NOMO-1 treated with dmso at 0.1 percent for 144 hours (cell line): ENCODE results near the gene UROC1.

Experiments
- DNase-seq: peaks from one replicate; lab custom pipeline; 2025; ENCODE audit not compliant: unreplicated experiment; lab: John Stamatoyannopoulos, UW

Gene UROC1

GRCh38 chr3:126481808-126482502 is 35.6 kb downstream of the UROC1 start:
- no peak for DNase-seq

GRCh38 chr3:126480861-126481260 is 36.7 kb downstream of the UROC1 start:
- no peak for DNase-seq

GRCh38 chr3:126480206-126480605 is 37.4 kb downstream of the UROC1 start:
- DNase-seq, result no peak

DNA sequence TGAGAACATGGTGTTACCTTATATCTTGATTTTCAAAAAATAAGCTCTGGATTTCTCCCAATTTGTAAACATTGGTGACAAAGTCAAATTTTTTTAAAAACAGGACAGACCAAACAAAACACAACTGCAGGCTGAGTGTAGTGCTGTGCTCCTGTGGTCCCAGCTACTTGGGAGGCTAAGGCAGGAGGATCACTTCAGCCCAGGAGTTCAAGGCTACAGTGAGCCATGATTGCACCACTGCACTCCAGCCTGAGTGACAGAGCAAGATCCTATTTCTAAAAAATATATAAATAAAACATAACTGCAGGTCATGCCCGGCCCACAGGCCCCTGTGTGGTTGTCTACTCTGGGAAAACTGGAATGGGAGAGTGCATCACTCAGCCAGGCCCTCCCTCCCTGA is 37.9 kb downstream of the UROC1 start:
- DNase-seq, result no peak

DNA sequence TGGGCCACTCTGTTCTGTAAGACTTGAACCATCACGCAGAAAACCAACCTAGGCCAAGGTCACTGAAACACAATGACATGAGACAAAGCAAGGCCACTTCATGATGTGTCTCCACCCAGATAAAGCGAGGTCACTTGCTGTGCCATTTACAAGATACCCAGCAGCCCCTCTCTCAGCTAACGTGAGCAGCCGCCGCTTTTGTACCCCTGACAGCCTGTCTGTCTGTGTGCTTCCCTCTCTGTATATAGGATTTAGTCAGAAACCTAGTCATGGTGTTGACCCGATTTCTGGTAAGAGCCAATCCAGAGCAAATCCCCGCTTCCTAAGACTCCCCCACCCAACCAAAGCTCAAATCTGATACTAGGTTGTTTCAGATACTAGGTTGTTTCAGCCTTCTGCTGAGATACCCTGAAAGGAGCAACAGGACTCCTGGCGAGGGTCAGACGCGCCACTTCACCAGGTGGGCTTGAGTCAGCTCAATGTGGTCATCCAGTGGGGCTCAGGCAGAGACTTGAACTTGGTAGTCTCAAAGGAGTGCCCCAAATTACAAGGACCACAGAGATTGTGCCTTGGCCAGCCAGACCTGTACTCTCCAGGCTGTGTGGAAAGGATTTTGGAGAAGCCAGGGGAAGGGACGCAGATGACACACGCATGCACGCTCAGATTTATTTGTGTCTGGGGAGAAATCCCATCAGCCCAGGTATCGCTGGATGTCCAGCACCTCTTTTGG is 38.8 kb downstream of the UROC1 start:
- DNase-seq, result no peak

DNA sequence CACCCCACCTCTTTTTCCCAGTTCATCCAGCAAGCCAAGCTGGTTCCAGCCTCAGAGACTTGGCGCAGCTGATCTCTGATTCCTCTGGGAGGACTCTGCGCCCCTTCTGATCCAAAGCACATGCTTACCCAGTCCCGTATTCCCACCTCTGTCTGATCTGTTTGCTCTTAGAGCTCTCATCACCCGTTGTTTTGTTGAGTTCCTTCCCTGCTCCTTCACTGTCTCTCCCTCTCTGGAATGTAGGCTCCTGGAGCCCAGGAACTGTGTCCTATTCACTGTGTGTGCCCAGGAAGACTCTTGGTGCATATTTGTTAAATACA is 40.6 kb downstream of the UROC1 start:
- DNase-seq, result no peak

DNA sequence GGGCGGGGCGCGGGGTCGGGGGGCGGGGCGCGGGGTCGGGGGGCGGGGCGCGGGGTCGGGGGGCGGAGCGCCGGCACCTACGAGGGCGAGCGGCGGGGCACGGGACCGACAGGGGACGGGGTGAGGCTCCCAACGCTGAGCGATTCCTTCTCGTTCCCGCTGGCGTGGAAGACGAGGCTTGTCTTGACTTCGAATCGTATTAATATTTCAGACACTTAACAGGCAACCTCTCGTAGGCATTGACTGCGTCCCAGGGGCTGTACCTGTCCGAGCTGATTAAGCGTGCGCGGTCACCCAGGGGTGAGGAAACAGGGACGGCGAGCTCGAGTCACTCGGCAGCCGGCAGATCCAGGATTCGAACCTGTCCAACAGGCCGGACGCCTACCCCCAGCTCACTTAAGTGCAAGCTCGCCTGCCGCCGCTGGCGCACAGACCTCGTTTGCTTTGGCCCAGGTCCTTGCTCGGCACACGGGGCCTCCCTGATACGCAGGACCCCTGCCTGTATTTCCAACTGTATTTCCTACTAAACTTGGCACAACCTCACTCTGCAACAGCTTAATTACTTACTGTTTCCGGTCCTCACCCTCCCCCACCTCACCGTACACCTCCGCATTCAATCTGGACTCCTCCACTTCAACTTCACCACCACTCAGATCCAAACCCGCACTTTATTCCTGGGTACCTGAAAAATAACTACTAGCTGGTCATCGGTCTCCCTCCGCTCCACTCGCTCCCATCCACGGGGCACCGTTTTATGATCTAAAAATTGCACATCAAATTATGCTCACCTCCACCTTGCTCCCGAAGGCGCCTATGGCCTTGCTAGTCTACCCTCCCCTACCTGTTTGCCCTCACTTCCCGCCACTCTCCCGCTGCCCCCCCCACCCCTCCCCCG is 41.2 kb downstream of the UROC1 start:
- DNase-seq, result no peak

DNA sequence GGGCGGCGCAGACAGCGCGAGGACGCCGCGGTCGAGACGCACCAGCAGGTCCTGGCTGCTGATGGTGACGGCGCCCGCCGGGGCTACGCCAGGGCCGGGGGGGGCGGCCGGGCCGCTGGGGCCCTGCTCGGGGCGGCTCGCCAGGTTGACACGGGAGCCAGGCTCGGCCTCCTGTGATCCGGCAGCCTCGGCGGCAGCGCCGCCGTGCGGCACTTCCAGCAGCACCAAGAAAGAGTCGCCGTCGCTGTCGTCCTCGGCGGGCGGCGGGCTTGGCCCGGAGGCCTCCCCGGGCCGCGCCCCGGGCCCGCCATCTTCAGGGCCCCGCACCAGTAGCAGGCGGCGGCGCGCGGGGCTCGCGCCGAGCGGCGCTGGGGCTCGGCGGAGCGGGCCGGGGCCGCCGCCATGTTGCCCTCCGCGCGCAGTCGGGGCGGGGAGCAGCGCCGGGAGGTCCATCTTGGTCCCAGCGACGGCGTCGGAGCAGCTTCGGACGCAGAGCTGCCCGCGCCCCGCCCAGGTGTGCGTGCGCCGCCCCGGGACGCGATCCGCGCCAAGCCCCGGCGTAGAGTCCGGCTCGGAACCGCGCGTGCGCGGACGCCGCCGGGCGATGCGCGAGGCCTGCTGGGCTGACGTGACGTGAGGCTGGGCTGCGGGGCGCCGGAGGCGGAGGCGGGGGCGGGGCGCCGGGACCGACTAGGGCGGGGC is 42.0 kb downstream of the UROC1 start, which contains the start of gene ZXDC:
ZXDC (minus strand) TSS at position 479 of the 702 bp plus-strand sequence; CDS start at position 453, 26 bp downstream.
- peak; percentile 84 for DNase-seq

DNA sequence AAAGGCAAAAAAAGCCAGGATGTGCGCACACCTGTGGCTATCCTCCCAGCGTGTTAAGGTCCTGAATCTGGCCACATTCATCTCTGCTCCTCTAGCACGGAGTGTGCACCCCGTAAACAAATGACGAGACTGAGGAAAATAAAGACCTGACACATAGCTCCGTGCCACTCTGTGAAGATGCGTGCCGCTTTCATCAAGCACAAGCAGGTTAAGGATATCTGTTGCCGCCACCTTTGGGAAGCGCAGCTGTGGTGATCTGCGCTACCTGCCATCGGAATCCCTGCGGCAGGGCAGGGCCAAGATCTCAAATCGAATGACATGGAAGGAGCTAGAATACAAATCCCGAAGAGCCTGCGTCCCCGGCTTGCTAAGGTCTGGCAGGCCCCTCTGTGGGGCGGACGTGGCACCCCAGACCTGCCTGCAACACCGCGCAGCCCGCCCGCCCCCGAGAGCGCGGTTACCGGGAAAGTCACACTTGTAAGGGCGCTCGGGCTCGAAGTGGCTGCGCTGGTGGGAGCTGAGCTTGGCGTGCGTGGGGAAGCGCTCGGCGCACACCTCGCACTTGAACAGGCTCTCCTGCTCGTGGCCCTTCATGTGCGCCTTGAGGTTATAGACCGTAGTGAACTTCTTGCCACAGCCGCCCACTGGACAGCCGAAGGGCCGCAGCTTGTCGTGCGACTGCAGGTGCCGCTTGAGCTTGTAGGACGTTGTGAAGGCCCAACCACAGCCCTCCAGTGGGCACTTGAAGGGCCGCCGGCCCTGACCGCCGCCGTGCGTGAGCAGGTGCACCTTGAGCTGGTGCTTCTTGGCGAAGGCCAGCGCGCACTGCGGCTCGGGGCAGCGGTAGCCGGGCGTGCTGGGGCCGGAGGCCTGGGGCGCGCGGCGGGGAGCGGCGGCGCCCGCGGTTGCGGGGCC is 42.8 kb downstream of the UROC1 start:
- no peak for DNase-seq

- no peak for DNase-seq
Measured at GRCh38 chr3:126473292-126474168, 44.0 kb downstream of the UROC1 start.

GRCh38 chr3:126472277-126473006 is 45.1 kb downstream of the UROC1 start:
- DNase-seq, result peak; percentile 97

- no peak for DNase-seq
Measured at GRCh38 chr3:126469479-126469878, 48.1 kb downstream of the UROC1 start.

GRCh38 chr3:126468028-126468891 is 49.3 kb downstream of the UROC1 start:
- peak; percentile 29 for DNase-seq

DNA sequence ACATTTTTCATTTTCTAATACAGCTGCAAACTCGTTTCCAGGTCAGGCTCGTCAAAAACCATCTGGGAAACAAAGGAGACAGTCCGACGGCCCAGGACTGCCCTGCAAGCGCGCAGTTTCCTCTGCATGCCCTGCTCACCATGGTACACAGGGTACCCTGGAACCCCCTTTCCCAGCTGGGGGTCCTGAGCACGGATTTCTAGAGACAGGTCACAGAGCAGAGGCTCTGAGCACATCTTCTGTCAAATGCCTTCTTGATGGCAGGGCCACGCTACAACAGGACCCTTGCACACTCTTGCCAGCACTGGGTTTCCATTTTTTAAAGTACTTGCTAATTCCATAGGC is 50.0 kb downstream of the UROC1 start:
- DNase-seq, result no peak

DNA sequence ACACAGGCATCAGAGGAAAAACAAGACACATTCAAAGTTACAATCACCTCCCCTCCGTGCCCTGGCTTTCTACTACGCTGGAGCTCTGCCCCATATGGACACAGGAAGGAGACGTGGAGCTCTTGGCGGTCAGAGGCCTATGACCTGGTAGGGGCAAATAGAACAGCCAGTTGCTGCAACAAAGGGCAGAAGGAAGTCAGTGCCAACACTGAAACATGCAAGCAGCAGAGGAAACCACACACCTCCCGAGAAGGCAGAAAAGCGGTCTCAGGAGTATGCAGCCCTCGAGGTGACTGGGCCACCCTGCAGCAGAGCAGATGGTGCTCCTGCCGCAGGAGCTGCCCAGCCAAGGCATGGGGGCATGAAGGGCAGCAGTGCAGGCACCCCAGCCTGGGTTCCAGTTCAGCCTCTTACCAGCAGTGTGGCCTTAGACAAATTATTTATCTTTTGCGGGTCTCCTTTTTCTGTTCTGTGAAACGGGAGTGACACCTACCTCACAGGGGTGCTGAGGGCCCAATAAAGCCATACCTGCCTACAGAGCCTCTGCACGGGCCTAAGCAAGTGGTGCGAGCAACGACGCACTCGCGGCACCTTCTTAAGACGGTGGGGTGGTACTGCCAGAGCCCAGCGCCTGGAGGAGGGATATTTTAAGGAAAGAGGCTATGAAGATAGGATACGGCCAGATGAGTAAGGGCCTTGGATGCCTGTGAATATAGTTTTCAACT is 50.5 kb downstream of the UROC1 start:
- no peak for DNase-seq

GRCh38 chr3:126465928-126466544 is 51.5 kb downstream of the UROC1 start:
- no peak for DNase-seq
